GM12872 (cell line): ENCODE measurements around the gene ALLC.

Experiments
- CTCF ChIP-seq: IDR thresholded peaks from 3 replicates; pipeline ENCODE4 v1.5.1; 2011; ENCODE audit warnings: low read depth, mild to moderate bottlenecking, low read length, moderate library complexity; ENCODE audit not compliant: insufficient read depth

Gene ALLC

DNA sequence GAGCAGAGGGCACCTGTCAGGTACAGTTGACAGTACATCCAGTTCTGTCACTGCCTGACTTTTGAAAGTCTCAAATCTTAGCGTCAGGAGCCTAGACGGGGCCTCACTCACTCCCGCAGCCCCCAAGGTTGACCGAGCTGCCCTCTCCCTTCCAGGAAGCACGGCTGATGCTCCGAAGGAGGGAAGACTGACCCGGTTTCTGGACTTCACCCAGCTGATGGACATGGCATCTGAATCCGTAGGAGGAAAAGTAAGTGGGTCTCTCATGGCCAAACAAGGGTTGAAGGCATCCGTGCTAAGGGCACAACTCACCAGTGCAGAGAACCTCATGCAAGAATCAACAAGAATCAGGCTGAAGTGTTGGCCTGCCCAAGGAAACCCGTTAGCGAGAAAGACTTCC lies 12.9 kb downstream of the ALLC start:
- no peak for TF ChIP-seq CTCF

- TF ChIP-seq CTCF = no peak
Measured at GRCh38 chr2:3672861-3673678, 15.1 kb downstream of the ALLC start.

DNA sequence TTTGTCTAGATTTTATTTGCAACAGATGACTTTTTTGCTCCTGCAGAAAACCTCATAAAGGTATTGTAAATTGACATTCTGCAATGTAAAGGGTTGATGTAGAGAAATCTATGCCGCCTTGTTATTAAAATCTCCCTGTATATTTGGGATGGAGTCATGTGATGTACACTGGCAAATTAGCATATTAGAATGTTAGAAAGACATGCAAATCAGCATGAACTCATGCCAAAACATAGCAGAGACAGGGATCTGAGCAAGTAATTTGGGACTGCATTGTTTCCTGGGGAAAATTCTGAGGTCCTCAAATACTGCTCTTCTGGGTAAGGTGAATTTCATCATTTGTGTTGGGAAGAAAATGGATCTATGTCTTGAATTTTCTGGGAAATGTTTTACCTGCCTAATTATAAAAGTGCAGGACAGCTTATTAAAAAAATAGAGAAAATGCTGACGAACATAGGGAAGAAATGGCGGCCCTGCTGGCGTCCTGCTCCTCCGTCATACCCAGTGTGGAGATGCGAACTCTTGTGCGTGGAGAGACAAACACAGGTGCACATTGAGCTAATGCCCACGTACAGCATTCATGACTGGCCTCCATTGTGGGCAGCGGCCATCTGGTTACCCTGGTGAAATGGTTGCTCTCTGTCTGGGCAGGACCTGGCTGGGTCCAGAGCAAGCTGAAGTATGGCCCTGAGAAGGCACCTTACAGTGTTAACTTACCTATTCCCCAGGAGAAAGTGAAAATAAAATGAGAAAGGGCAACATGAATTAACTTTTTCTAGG lies 16.3 kb downstream of the ALLC start:
- TF ChIP-seq CTCF = no peak

DNA sequence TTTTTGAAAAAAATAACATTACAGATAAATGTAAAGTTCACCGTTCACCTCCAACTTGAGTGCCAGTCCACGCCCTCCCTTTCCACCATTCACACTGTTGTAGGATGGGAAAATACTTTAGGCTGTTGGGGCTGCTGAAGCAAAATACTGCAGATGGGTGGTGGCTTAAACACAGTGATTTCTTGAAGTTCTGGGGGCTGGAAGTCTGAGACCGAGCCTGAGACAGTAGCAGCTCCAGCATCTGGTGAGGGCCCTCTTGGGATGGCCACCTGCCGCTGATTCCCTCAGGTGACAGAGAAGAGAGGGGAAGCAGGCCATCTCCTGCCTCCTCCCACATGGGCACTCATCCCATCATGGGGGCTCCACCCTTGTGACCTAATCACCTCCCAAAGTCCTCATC lies 17.7 kb downstream of the ALLC start:
- TF ChIP-seq CTCF = no peak

DNA sequence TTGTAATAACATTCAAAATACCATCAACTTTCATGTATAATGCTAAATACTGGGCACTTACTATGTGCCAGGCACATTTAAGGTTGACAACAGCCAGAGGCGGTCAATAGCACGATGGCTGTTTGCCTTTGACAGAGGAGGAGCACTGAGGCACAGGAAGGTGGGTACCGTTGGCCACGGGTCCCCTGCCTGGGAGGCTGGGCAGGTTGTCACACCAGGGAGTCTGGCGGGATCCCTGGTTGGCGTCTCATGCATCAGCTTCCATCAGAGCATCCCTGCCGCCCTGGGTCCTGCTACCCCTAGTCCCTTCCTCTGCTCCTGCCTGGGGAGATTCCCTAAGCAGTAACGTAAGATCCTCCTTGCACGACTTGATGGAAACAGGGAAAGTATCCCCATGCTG lies 19.4 kb downstream of the ALLC start:
- TF ChIP-seq CTCF = no peak

DNA sequence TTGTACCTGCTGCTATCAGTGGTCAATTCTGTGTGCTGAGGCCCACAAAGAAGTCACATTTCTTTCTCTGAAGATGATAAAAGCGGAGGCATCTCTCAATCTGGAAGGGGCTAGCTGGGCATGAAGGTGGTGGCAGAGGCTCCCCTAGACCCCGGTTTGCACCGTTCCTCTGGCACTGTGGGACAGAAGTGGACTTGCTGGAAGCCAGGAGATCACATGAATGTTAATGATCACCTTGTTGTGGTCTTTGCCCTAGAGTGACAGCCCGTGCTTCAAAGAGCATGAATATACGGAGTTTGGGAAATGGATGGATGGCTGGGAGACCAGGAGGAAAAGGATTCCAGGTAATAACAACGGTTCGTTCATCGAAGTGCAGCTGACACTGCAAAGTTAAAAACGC lies 20.2 kb downstream of the ALLC start:
- TF ChIP-seq CTCF = no peak

GRCh38 chr2:3679180-3679579 lies 21.2 kb downstream of the ALLC start:
- no peak for TF ChIP-seq CTCF
